ENCODE measurements around the gene SCAP. TPM values are rescaled to one million over a fixed set of nuclear protein-coding genes. Genes with fewer than 3 reads are reported as not detected.

SCAP gene
- total and polyA plus RNA-seq, 2 experiments from 2014 or later: 35.5 to 141 TPM

Small RNAs within 50 kb of the gene (small RNA-seq; reads per million reads assigned to genes)
- not detected for gene AC099778.2 (ENCODE audit: low replicate concordance)

Other genes starting within 250 kb of the SCAP start
- 4.1 and 14.0 TPM in 2 replicates for gene KIF9, start 193.1 kb downstream of the SCAP start, total RNA-seq (2014; rRNA removed; shearing (Covaris generic))
- gene KIF9, start 193.1 kb downstream of the SCAP start, polyA plus RNA-seq (2016; fragmentation: Nextera tagmentation; extraction: Ambion mirVana): 10.3 and 12.6 TPM in 2 replicates
- gene KLHL18, start 193.0 kb downstream of the SCAP start, total RNA-seq (2014; rRNA removed; shearing (Covaris generic)): 16.8 and 18.1 TPM in 2 replicates
- gene KLHL18, start 193.0 kb downstream of the SCAP start, polyA plus RNA-seq (2016; fragmentation: Nextera tagmentation; extraction: Ambion mirVana): 11.3 and 13.9 TPM in 2 replicates
- gene PTPN23, start 94.9 kb downstream of the SCAP start, total RNA-seq (2014; rRNA removed; shearing (Covaris generic)): 33.9 and 48.8 TPM in 2 replicates
- 14.3 and 16.1 TPM in 2 replicates for gene PTPN23, start 94.9 kb downstream of the SCAP start, polyA plus RNA-seq (2016; fragmentation: Nextera tagmentation; extraction: Ambion mirVana)
- 33.7 and 40.5 TPM in 2 replicates for gene ELP6, start 37.8 kb upstream of the SCAP start, total RNA-seq (2014; rRNA removed; shearing (Covaris generic))
- gene ELP6, start 37.8 kb upstream of the SCAP start, polyA plus RNA-seq (2016; fragmentation: Nextera tagmentation; extraction: Ambion mirVana): 41.6 and 42.8 TPM in 2 replicates
- gene CSPG5, start 102.9 kb upstream of the SCAP start, total RNA-seq (2014; rRNA removed; shearing (Covaris generic)): 3.4 and 4.3 TPM in 2 replicates
- 0.86 and 1.3 TPM in 2 replicates for gene CSPG5, start 102.9 kb upstream of the SCAP start, polyA plus RNA-seq (2016; fragmentation: Nextera tagmentation; extraction: Ambion mirVana)